Mesenchymal stem cell (in vitro differentiated cells and primary cell): ENCODE measurements around the gene PTPRA. TPM values are rescaled to one million over a fixed set of nuclear protein-coding genes. Genes with fewer than 3 reads are reported as not detected.

Experiments
- DNase-seq: peaks from one replicate; pipeline ENCODE4 v3.0.0-alpha.2; 2013
- H2AFZ ChIP-seq: one replicate; pipeline ENCODE4 v1.6.1; 2013; ENCODE audit warnings: low read depth, mild to moderate bottlenecking, control low read depth, inconsistent platforms, low read length, moderate library complexity
- H2AK5ac ChIP-seq: 2 replicates; pipeline ENCODE4 v1.6.1; 2013; ENCODE audit warnings: low read length, moderate library complexity, mild to moderate bottlenecking, inconsistent platforms; ENCODE audit not compliant: severe bottlenecking
- H2BK120ac ChIP-seq: one replicate; pipeline ENCODE4 v1.6.1; 2013; ENCODE audit warnings: low read depth, mild to moderate bottlenecking, inconsistent platforms, low read length, moderate library complexity
- H2BK12ac ChIP-seq, 2 experiments: one replicate each; pipeline ENCODE4 v1.6.1; 2013; ENCODE audit warnings: inconsistent platforms in 2 of 2, low read length in 2 of 2, mild to moderate bottlenecking in 2 of 2, moderate library complexity in 2 of 2, control low read depth in 1 of 2
- H2BK15ac ChIP-seq: one replicate; pipeline ENCODE4 v1.6.1; 2013; ENCODE audit warnings: mild to moderate bottlenecking, low read depth, inconsistent platforms; ENCODE audit not compliant: poor library complexity, severe bottlenecking
- H2BK5ac ChIP-seq: 2 replicates; pipeline ENCODE4 v1.6.1; 2013; ENCODE audit warnings: low read depth, mild to moderate bottlenecking, low read length, control low read depth, inconsistent platforms; ENCODE audit not compliant: poor library complexity, severe bottlenecking
- H3K14ac ChIP-seq, 2 experiments: one replicate each; pipeline ENCODE4 v1.6.1; 2013; ENCODE audit warnings: inconsistent platforms in 2 of 2, low read length in 2 of 2, control low read depth in 1 of 2, mild to moderate bottlenecking in 1 of 2, moderate library complexity in 1 of 2
- H3K18ac ChIP-seq, 2 experiments: one replicate each; pipeline ENCODE4 v1.6.1; 2013; ENCODE audit warnings: inconsistent platforms in 2 of 2, low read length in 2 of 2, control low read depth in 1 of 2, low read depth in 1 of 2, mild to moderate bottlenecking in 1 of 2
- H3K23ac ChIP-seq, 2 experiments: one replicate each; pipeline ENCODE4 v1.6.1; 2013; ENCODE audit warnings: inconsistent platforms in 2 of 2, low read length in 2 of 2, mild to moderate bottlenecking in 2 of 2, moderate library complexity in 2 of 2, control low read depth in 1 of 2
- H3K27ac ChIP-seq: 2 replicates; pipeline ENCODE4 v1.5.1; 2013; ENCODE audit warnings: mild to moderate bottlenecking, moderate library complexity, low read length, control low read depth, inconsistent platforms; ENCODE audit not compliant: poor library complexity, severe bottlenecking
- H3K27me3 ChIP-seq, 2 experiments: 2 replicates each; pipeline versions ENCODE4 v1.6.1 to v1.7.0; 2013; ENCODE audit warnings: low read length in 2 of 2, mild to moderate bottlenecking in 2 of 2, moderate library complexity in 2 of 2, control low read depth in 1 of 2, inconsistent platforms in 1 of 2; ENCODE audit not compliant: control insufficient read depth in 1 of 2, insufficient read depth in 1 of 2
- H3K36me3 ChIP-seq, 2 experiments: 2 replicates each; pipeline versions ENCODE4 v1.6.1 to v1.7.0; 2013; ENCODE audit warnings: low read length in 2 of 2, control low read depth in 1 of 2, inconsistent platforms in 1 of 2, low read depth in 1 of 2, mild to moderate bottlenecking in 1 of 2; ENCODE audit not compliant: insufficient read depth in 2 of 2, control insufficient read depth in 1 of 2
- H3K4ac ChIP-seq, 2 experiments: one replicate each; pipeline ENCODE4 v1.6.1; 2013; ENCODE audit warnings: inconsistent platforms in 2 of 2, low read length in 2 of 2, mild to moderate bottlenecking in 2 of 2, moderate library complexity in 2 of 2, control low read depth in 1 of 2, low read depth in 1 of 2
- H3K4me1 ChIP-seq: 2 replicates; pipeline ENCODE4 v1.6.1; 2013; ENCODE audit warnings: low read depth, low read length, control low read depth; ENCODE audit not compliant: control insufficient read depth, insufficient read depth
- H3K4me2 ChIP-seq: 2 replicates; pipeline ENCODE4 v1.6.1; 2013; ENCODE audit warnings: low read length, mild to moderate bottlenecking, inconsistent platforms; ENCODE audit not compliant: poor library complexity, severe bottlenecking
- H3K4me3 ChIP-seq, 2 experiments: 2 replicates each; pipeline versions ENCODE4 v1.5.1 to v1.7.0; 2013; ENCODE audit warnings: low read length in 2 of 2, mild to moderate bottlenecking in 2 of 2, control low read depth in 1 of 2, low read depth in 1 of 2; ENCODE audit not compliant: insufficient read depth in 1 of 2
- H3K79me1 ChIP-seq: replicated peaks from 2 replicates; pipeline ENCODE4 v1.6.1; 2013; ENCODE audit warnings: mild to moderate bottlenecking, control low read depth, low read length, inconsistent platforms; ENCODE audit not compliant: poor library complexity, severe bottlenecking
- H3K9ac ChIP-seq: 2 replicates; pipeline ENCODE4 v1.7.0; 2013; ENCODE audit warnings: mild to moderate bottlenecking, low read length, moderate library complexity
- H3K9me3 ChIP-seq: 2 replicates; pipeline ENCODE4 v1.7.0; 2013; ENCODE audit warnings: mild to moderate bottlenecking, low read length; ENCODE audit not compliant: control insufficient read depth
- H4K8ac ChIP-seq: one replicate; pipeline ENCODE4 v1.6.1; 2013; ENCODE audit warnings: inconsistent platforms, mild to moderate bottlenecking, low read length, moderate library complexity
- H4K91ac ChIP-seq: one replicate; pipeline ENCODE4 v1.6.1; 2013; ENCODE audit warnings: mild to moderate bottlenecking, low read length, inconsistent platforms
- WGBS: methylation state at CpG from one replicate; pipeline ENCODE4 v1.1.7; 2013; ENCODE audit warnings: mixed read lengths; 5-methylcytosine and 5-hydroxymethylcytosine counted together
- polyA plus RNA-seq, 2 experiments: library from polyadenylated mRNA; stranded (reverse); fragments of 200-250 nt; gene quantifications; one replicate each; pipeline ENCODE4 v1.2.3, GENCODE V29; 2013

PTPRA gene, protein sequence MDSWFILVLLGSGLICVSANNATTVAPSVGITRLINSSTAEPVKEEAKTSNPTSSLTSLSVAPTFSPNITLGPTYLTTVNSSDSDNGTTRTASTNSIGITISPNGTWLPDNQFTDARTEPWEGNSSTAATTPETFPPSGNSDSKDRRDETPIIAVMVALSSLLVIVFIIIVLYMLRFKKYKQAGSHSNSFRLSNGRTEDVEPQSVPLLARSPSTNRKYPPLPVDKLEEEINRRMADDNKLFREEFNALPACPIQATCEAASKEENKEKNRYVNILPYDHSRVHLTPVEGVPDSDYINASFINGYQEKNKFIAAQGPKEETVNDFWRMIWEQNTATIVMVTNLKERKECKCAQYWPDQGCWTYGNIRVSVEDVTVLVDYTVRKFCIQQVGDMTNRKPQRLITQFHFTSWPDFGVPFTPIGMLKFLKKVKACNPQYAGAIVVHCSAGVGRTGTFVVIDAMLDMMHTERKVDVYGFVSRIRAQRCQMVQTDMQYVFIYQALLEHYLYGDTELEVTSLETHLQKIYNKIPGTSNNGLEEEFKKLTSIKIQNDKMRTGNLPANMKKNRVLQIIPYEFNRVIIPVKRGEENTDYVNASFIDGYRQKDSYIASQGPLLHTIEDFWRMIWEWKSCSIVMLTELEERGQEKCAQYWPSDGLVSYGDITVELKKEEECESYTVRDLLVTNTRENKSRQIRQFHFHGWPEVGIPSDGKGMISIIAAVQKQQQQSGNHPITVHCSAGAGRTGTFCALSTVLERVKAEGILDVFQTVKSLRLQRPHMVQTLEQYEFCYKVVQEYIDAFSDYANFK
- polyA plus RNA-seq (2013, experiment 1 of 2) = 111 TPM
- 115 TPM for polyA plus RNA-seq (2013, experiment 2 of 2)

DNA sequence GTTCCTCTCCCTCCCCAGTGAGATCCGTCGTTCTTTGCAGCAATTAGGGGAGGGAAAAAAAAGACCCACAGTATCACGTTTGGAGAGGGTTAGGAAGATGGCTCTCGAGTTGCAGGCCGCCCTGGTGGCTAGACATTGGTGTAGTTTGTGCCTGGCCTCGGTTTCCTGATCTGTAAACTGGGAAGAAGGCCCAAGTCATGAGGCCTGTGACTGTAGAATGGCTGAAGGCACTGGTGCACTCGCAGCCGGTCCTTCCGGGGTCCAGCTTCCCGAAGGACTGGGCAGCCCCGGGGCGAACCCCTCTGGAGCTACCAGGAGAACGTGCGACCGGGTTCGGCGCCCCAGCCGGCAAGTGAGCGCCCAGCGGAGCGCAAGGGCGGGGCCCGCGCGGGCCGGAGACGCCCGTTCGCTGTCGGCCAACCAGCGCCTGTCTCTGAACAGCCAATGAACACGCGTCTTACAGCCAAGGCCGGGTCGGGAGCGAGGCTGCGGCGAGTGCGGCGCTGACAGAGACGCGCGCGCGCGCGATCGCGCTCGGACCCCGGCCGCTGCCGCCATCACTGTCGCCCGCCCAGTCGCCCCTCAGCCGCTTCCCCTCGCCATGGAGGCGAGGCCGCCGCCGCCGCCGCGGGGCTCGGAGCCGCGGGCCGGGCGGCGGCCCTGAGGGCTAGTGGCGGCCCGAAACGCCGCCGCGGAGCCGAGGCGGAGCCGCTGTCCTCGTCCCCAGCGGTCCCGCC, at the start of gene PTPRA:
Gene PTPRA (plus strand): TSS at position 472 of the 737 bp plus-strand sequence. CDS start 90,797 bp downstream, outside the sequence.
- Histone ChIP-seq H2BK15ac (peak within 1 kb of the TSS; percentile 96), H3K18ac (peak within 1 kb of the TSS; percentile 94), H3K27me3 (no peaks in the 10 kb centered on the region), H3K27ac (no peak within 1 kb of the TSS), H4K8ac (peak within 1 kb of the TSS; percentile 98), H3K9me3 (no peaks in the 10 kb centered on the region), H4K91ac (peak within 1 kb of the TSS; percentile 89), H2BK120ac (peak within 1 kb of the TSS; percentile 92), H2BK12ac (peak within 1 kb of the TSS in 1 of 2 experiments; percentile 80), H3K36me3 (peaks cover 0 to 3% of the 10 kb centered on the region in 2 experiments), H3K4me2 (peak within 1 kb of the TSS; percentile 100), H3K4me3 (peak within 1 kb of the TSS; percentile 83 to 85), H3K4me1 (peaks cover 29% of the 10 kb centered on the region), H3K23ac (peak within 1 kb of the TSS in 1 of 2 experiments; percentile 96), H3K79me1 (peaks cover 28% of the 10 kb centered on the region), H2BK5ac (no peak within 1 kb of the TSS), H3K9ac (peak within 1 kb of the TSS; percentile 89), H3K14ac (peak within 1 kb of the TSS in 1 of 2 experiments; percentile 94), H3K4ac (peak within 1 kb of the TSS; percentile 81 to 90), H2AK5ac (peak within 1 kb of the TSS; percentile 50), H2AFZ (peak within 1 kb of the TSS; percentile 80)
- peak; percentile 92 for DNase-seq
- WGBS = 1% methylated on average over 67 of the region's 83 CpGs

DNA sequence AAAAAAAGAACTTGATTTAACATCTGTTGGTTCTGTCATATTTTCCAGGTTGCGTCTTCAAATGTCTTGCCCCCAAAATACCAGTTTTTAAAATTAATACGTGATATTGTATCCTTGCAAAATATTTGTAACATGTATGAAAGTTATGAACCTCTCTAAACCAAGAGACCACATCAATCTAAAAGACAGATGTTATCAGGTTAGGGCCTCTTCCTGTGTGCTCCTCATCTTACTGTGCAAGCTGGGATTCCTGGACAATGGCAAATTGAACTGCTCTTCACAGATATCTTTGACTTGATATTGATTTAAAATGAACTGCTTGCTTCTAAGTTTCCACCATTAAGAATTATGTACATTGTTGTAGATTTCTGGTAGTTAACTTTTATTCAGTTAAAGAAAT, 47.5 kb upstream of the PTPRA start:
- H3K23ac ChIP-seq = no peak overlapping the region
- H2BK12ac ChIP-seq = no peak overlapping the region
- no peak overlapping the region for H4K91ac ChIP-seq
- no peak overlapping the region for H3K14ac ChIP-seq
- no peak overlapping the region for H4K8ac ChIP-seq
- no peak overlapping the region for H2AK5ac ChIP-seq
- no peaks in the 10 kb centered on the region for H3K9me3 ChIP-seq
- no peak overlapping the region for H2BK5ac ChIP-seq
- peaks cover 0 to 21% of the 10 kb centered on the region in 2 experiments for H3K27me3 ChIP-seq
- peak overlapping the region in 1 of 2 experiments; percentile 43 for H3K4me3 ChIP-seq
- no peaks in the 10 kb centered on the region for H3K36me3 ChIP-seq
- no peak overlapping the region for H2BK120ac ChIP-seq
- WGBS = no CpG with 5 or more reads among the region's 2 CpGs
- H3K4me2 ChIP-seq = no peak overlapping the region
- DNase-seq = no peak
- no peak overlapping the region for H3K9ac ChIP-seq
- no peaks in the 10 kb centered on the region for H3K79me1 ChIP-seq
- H3K27ac ChIP-seq = no peak overlapping the region
- no peak overlapping the region for H3K4ac ChIP-seq
- no peak overlapping the region for H3K18ac ChIP-seq
- no peak overlapping the region for H2BK15ac ChIP-seq
- no peak overlapping the region for H2AFZ ChIP-seq
- H3K4me1 ChIP-seq = peaks cover 7% of the 10 kb centered on the region

DNA sequence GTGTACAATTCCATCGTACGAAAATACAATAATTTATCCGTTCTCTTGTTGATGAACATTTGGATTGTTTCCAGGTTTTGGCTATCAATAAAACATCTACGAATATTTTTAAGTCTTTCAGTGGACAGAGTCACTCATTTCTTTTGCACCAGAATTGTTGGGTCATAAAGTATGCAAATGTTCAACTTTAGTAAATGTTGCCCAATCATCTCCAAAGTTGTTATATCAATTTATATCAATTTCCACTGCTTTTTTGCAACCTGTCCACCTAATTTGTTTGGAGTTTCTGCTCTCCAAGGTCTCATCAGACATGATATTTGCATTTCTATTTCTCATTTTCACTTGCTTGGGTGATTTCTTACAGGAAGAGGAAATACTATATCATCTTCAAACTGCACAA, 46.6 kb upstream of the PTPRA start:
- Histone ChIP-seq H3K27ac (no peak overlapping the region), H4K91ac (no peak overlapping the region), H2BK5ac (no peak overlapping the region), H3K18ac (no peak overlapping the region), H2BK12ac (no peak overlapping the region), H2AK5ac (no peak overlapping the region), H3K4me1 (no peaks in the 10 kb centered on the region), H4K8ac (no peak overlapping the region), H3K4ac (no peak overlapping the region), H3K4me2 (no peak overlapping the region), H3K23ac (no peak overlapping the region), H3K9me3 (no peaks in the 10 kb centered on the region), H3K79me1 (no peaks in the 10 kb centered on the region), H3K36me3 (no peaks in the 10 kb centered on the region), H3K14ac (no peak overlapping the region), H2AFZ (no peak overlapping the region), H3K27me3 (peaks cover 0 to 12% of the 10 kb centered on the region in 2 experiments), H2BK15ac (no peak overlapping the region), H3K4me3 (no peak overlapping the region), H3K9ac (no peak overlapping the region), H2BK120ac (no peak overlapping the region)
- 90% methylated on average over 4 of the region's 4 CpGs for WGBS
- DNase-seq = no peak
